LNCAP (cell line): ENCODE data around the gene CAMK2D.

Experiments used
- TF ChIP-seq, protein P1 (sequence below): fragments of 450-650 bp; IDR thresholded peaks from 2 replicates; pipeline ENCODE4 v1.5.1; 2017; ENCODE audit warnings: mild to moderate bottlenecking

Gene CAMK2D

DNA sequence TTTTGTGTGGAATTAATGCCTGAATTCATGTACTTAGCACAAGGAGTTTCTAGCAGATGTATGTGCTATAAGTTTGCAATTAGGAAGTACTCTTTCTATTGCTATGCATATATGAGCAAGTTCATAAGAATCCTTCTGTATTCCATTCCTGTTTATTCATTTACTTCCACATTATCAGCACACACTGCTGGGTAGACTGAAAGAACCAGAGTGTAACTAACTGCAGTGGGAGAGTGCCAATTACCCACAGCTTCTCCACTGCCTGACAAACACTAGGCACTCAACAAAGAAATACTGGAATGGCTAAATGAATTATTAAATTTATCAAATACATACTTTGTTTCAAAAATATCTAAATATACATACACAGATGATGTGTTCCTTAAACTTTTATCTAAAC is 219.6 kb downstream of the CAMK2D start:
- TF ChIP-seq, protein P1, sequence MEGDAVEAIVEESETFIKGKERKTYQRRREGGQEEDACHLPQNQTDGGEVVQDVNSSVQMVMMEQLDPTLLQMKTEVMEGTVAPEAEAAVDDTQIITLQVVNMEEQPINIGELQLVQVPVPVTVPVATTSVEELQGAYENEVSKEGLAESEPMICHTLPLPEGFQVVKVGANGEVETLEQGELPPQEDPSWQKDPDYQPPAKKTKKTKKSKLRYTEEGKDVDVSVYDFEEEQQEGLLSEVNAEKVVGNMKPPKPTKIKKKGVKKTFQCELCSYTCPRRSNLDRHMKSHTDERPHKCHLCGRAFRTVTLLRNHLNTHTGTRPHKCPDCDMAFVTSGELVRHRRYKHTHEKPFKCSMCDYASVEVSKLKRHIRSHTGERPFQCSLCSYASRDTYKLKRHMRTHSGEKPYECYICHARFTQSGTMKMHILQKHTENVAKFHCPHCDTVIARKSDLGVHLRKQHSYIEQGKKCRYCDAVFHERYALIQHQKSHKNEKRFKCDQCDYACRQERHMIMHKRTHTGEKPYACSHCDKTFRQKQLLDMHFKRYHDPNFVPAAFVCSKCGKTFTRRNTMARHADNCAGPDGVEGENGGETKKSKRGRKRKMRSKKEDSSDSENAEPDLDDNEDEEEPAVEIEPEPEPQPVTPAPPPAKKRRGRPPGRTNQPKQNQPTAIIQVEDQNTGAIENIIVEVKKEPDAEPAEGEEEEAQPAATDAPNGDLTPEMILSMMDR: no peak

DNA sequence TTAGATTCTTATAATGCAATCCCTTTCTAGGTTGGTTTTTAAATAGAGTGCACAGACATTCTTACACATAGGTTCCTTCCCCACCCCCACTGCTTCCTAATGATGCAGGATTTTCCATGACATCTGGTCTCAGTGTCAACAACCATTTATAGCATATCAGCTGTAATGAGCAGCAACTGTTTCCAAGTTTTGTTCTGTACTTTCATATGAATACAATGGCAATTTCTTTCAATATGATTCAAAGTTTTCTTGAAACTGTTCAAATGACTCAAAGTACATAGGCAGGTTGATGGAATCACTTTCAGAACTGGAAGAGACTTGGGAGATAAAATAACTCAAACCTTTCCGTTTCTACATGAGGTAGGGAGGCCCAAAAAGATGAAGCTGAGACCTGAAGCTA is 220.7 kb downstream of the CAMK2D start:
- TF ChIP-seq, protein P1: no peak

DNA sequence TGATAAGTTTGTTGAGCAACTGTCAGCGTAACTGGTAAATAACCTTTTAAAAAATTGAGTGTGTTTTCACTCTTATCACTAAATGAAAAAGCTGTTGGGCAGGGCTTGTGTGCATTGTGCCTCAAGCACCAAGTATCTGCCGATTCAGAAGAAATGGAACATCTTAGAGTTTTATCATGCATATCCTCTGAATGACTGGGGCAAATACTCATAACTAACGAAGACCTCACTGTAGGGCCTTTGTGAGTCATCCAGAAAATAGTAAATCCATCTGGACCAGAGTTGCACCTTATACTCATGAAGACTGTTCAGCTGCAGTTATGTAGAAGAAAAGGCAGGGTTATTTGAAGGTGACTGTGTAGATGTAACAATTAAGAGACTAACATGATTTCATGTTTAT is 222.1 kb downstream of the CAMK2D start:
- TF ChIP-seq, protein P1: no peak

DNA sequence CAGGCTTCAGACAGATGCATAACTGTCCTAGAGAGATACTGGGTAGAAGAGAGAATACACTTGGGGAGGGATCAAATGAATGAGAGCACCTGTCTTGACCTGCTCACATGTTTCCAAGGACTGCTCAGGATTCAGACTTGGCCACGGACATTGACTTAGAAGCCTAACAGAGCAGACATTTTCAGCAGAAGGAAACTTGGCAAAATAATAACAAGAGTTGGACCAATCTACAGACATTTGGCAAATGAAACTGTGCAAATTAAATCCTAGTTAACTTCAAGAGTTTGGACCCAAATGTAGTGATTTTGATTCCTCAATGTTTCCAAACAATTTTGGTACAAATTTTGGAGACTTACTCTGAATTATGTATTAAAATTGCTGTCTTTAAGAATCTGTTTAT is 223.9 kb downstream of the CAMK2D start:
- TF ChIP-seq, protein P1: no peak

DNA sequence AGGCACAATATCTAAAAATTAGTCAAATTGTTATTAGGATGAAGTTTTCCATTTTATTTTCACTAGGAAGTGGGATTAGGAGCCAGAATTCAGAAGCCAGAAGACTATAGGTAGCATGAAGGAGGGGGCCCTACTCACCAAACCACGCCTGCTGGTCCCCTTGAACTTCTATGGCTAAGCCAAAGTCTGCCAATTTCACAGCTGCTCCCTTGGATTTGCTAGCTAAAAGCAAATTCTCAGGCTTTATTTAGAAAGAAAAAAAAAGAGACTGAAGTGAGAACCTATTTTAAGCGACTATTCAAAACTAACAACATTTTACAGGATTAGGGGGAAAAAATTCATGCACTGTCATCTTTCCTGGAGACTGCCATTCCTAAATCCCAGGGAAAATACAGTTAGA is 224.3 kb downstream of the CAMK2D start:
- TF ChIP-seq, protein P1: no peak

DNA sequence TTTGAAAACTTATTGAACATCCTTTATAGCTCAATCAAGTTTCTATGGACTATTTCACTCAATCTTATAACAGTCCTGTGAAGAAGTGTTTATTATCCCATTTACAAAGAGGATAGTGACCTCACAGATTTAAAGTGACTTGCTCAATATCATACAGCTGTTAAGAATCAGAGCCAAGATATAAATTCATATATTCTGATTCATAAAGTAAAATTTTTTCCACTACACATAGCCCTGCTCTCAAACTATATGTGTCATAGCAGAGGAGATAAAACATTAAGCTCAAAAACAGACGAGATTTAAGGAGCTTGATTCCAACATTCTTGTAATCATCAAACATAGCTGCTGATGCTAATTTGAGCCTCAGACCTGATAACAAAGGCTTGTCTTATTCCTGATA is 226.8 kb downstream of the CAMK2D start:
- TF ChIP-seq, protein P1: no peak

DNA sequence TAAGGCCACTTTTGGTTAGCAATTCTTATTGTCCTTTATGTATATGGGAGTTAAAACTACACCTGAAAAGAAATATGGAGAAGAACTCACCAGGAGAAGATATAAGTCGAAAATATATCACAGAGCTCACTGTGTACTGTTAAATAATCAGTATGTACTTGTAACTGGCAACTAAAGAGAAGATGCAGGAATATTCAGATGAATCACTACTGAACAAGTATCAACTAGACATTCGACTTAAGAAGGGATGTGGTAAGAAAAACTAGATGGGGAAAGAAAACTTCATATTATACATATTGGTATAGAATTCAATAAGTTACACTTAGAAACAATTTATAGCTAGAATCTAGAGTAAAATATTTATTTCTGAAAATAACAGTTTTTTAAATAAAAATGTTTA is 230.0 kb downstream of the CAMK2D start:
- TF ChIP-seq, protein P1: no peak

DNA sequence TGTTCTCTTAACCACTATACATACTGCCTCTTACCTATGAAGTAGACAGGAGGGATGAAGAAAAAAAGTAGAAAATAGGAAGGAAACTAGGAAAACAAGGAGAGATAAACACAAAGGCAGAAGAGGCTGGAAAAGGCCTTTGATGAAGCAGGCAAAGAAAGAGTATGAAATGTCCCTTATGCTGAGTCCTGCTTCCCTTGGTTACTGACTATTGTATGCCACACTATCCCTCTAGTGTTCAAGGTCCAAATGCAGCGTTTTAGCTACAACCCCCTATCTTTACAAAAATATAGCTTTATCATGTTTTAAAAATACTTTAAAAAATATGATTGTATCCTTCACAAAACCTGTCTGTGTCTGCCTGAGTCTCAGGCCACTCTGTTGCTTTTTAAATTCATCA is 233.1 kb downstream of the CAMK2D start:
- TF ChIP-seq, protein P1: no peak
